ENCODE measurements around the gene PIGV.

DNA sequence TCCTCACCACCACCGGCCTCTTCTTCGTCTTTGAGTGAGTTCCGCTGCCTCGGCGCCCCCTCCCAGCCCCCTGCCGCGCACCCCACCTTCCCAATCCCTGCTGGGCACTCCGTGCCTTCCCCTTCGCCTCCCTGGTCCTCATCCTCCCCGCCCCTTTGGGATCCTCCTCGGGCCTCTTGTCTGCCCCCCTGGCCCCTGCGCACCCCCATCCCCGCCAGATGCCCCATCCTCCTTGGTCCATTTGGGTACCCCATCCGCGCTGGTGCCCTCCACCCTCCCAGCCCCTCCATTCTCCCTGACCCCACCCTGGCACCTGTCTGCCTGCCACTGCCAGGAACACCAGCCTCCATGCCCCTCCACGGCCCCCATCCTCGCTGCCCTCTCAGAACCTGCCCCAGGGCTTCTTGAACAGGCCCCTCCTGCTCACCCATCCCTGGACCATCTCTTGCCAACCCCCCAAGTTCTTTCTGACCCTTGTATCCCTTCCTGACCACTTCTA, 39.4 kb downstream of the PIGV start:
- TF ChIP-seq, protein P1, sequence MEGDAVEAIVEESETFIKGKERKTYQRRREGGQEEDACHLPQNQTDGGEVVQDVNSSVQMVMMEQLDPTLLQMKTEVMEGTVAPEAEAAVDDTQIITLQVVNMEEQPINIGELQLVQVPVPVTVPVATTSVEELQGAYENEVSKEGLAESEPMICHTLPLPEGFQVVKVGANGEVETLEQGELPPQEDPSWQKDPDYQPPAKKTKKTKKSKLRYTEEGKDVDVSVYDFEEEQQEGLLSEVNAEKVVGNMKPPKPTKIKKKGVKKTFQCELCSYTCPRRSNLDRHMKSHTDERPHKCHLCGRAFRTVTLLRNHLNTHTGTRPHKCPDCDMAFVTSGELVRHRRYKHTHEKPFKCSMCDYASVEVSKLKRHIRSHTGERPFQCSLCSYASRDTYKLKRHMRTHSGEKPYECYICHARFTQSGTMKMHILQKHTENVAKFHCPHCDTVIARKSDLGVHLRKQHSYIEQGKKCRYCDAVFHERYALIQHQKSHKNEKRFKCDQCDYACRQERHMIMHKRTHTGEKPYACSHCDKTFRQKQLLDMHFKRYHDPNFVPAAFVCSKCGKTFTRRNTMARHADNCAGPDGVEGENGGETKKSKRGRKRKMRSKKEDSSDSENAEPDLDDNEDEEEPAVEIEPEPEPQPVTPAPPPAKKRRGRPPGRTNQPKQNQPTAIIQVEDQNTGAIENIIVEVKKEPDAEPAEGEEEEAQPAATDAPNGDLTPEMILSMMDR (conservative IDR thresholded peaks at IDR 0.05; ENCODE audit: low read length) = no peak
- TF ChIP-seq EZH2phosphoT487 (IDR thresholded peaks at IDR 0.05; ENCODE audit: borderline replicate concordance, low read depth, low read length) = no peak
